ENCODE results near the gene ARPC4.

ARPC4 gene

DNA sequence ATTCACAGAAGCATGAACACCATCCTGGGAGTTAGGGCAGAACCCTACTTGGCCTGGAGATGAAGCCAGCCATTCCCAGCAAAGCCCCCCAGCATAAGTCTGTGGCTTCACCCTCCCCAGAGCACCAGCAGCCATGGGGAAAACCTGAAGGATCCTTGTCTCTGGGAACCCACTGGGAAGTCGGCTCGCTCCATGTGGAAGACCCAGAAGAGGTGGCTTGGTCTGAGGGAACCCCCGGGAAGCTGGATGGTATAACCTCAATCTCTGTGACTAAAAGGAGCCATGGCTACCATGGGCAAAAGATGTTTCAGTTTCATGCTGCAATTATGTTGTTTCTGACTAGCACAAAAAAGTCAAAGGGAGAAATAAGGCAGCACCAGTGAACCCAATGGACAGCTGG, 62.7 kb downstream of the ARPC4 start:
- no peak for DNase-seq (ENCODE audit: low read depth, low spot score)
